MCF 10A (cell line): ENCODE results near the gene XIST. TPM values are rescaled to one million over a fixed set of nuclear protein-coding genes. Genes with fewer than 3 reads are reported as not detected.

Source experiments
- BruUV-seq: library from RNA; stranded (reverse); fragments of 400-500 nt; replicated peaks from 2 replicates; lab custom pipeline; 2021; lab: Mats Ljungman, UMichigan
- CTCF ChIA-PET: fragments of 300-600 bp; sonication (Branson Sonifier 250); formaldehyde crosslinking; extraction: SDS; loops from one replicate; lab custom pipeline; 2021; ENCODE audit warnings: antibody characterized with exemption, inconsistent platforms; lab: Yijun Ruan, JAX
- POLR2A ChIA-PET: fragments of 300-600, 350-650 bp; sonication (Branson Sonifier 250); formaldehyde crosslinking; extraction: SDS; loops from one replicate; lab custom pipeline; 2020; ENCODE audit warnings: antibody characterized with exemption, inconsistent platforms; lab: Yijun Ruan, JAX
- DNase-seq: peaks from one replicate; pipeline ENCODE4 v3.0.0-alpha.2; 2018; ENCODE audit not compliant: unreplicated experiment
- H3K27ac Mint-ChIP-seq: one replicate; pipeline ENCODE4 v1.8.0; 2022; ENCODE audit warnings: mild to moderate bottlenecking, low read depth, mixed read lengths; ENCODE audit not compliant: unreplicated experiment
- H3K27me3 Mint-ChIP-seq: one replicate; pipeline ENCODE4 v1.8.0; 2022; ENCODE audit warnings: mixed read lengths; ENCODE audit not compliant: insufficient read depth, unreplicated experiment
- H3K36me3 Mint-ChIP-seq: one replicate; pipeline ENCODE4 v1.8.0; 2022; ENCODE audit warnings: mild to moderate bottlenecking, moderate library complexity, mixed read lengths; ENCODE audit not compliant: insufficient read depth, unreplicated experiment
- H3K4me1 Mint-ChIP-seq: one replicate; pipeline ENCODE4 v1.8.0; 2022; ENCODE audit warnings: mixed read lengths; ENCODE audit not compliant: insufficient read depth, unreplicated experiment
- H3K4me3 Mint-ChIP-seq: one replicate; pipeline ENCODE4 v1.8.0; 2022; ENCODE audit warnings: mild to moderate bottlenecking, moderate library complexity, mixed read lengths; ENCODE audit not compliant: unreplicated experiment
- H3K9me3 Mint-ChIP-seq: one replicate; pipeline ENCODE4 v1.8.0; 2022; ENCODE audit warnings: mixed read lengths; ENCODE audit not compliant: unreplicated experiment
- intact Hi-C: fragments of 100-400 bp; cut with micrococcal nuclease; formaldehyde crosslinking; loops from 2 replicates; pipeline ENCODE4 v1.14.1; 2022
- total RNA-seq: library from RNA; stranded (reverse); gene quantifications from 2 replicates; pipeline ENCODE4 v1.2.3, GENCODE V29; 2022
- TF ChIP-seq, protein P1 (sequence below): fragments of 200-600 bp; IDR thresholded peaks from one replicate; pipeline ENCODE4 v1.8.0; 2022; ENCODE audit warnings: antibody characterized with exemption, mild to moderate bottlenecking; ENCODE audit not compliant: unreplicated experiment

XIST gene
- total RNA-seq, 1 experiment from 2014 or later: 310 TPM

DNA sequence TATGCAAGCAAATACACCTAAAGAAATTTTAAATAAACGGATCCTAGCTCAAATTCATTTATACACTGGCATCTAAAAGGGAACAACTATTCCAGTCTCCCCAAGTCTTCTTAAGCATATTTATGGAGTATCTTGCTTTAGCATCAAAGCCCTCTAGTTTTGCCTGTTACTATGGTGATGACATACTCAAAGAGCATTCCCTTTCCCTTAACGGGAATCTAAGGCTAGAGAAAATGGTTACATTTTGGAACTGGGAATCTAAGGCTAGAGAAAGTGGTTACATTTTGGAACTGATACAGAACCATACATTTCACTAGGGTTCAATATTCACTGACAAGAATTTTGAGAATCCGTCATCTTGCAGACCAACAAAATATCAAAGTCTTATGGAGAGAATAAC lies 18.3 kb downstream of the XIST start:
- TF ChIP-seq, protein P1, sequence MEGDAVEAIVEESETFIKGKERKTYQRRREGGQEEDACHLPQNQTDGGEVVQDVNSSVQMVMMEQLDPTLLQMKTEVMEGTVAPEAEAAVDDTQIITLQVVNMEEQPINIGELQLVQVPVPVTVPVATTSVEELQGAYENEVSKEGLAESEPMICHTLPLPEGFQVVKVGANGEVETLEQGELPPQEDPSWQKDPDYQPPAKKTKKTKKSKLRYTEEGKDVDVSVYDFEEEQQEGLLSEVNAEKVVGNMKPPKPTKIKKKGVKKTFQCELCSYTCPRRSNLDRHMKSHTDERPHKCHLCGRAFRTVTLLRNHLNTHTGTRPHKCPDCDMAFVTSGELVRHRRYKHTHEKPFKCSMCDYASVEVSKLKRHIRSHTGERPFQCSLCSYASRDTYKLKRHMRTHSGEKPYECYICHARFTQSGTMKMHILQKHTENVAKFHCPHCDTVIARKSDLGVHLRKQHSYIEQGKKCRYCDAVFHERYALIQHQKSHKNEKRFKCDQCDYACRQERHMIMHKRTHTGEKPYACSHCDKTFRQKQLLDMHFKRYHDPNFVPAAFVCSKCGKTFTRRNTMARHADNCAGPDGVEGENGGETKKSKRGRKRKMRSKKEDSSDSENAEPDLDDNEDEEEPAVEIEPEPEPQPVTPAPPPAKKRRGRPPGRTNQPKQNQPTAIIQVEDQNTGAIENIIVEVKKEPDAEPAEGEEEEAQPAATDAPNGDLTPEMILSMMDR: no peak
- no TSS peak for BruUV-seq
- CTCF ChIA-PET: no interaction called here

DNA sequence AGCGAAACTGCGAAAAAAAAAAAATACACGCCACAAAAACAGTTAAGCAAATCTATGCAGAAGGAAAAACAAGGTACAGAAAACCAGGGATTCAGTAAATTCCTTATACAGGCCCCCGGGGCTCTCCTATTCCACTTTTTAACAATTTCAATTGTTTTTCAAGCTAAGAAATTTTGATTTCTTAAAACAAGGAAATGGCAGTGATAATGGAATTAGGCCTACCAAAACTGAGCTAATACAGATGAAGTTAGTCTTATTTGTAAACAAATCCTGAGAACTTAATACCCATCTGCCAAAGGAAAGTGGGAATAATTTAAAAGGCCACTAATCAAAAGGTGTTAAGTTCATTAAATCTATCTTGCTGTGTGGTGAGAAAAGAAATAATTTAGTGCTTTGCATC lies 20.2 kb downstream of the XIST start:
- ChIA-PET CTCF (interaction anchor here (2.3 kb wide), 1 partner anchor 18 kb away, joined by 6 read pairs; no protein-coding TSS in a partner anchor), POLR2A (interaction anchor here (0.8 kb wide), 1 partner anchor 18 kb away, joined by 3 read pairs; no protein-coding TSS in a partner anchor)
- no peak overlapping the region for H3K27ac Mint-ChIP-seq
- DNase-seq: no peak
- peaks cover 16% of the 10 kb centered on the region for H3K4me1 Mint-ChIP-seq
- TF ChIP-seq, protein P1: no peak
- intact Hi-C loops: no loop called here
- no peaks in the 10 kb centered on the region for H3K27me3 Mint-ChIP-seq
- H3K9me3 Mint-ChIP-seq: no peaks in the 10 kb centered on the region
- H3K4me3 Mint-ChIP-seq: no peak overlapping the region
- BruUV-seq: no TSS peak
- peaks cover 70% of the 10 kb centered on the region for H3K36me3 Mint-ChIP-seq

More for the DNA sequence above, 18.3 kb downstream of the XIST start:
- Mint-ChIP-seq H3K36me3 (peaks cover 56% of the 10 kb centered on the region), H3K4me1 (peaks cover 8% of the 10 kb centered on the region), H3K27ac (no peak overlapping the region), H3K9me3 (no peaks in the 10 kb centered on the region), H3K27me3 (no peaks in the 10 kb centered on the region), H3K4me3 (no peak overlapping the region)
- intact Hi-C loops: no loop called here
- POLR2A ChIA-PET: no interaction called here
- DNase-seq: no peak

DNA sequence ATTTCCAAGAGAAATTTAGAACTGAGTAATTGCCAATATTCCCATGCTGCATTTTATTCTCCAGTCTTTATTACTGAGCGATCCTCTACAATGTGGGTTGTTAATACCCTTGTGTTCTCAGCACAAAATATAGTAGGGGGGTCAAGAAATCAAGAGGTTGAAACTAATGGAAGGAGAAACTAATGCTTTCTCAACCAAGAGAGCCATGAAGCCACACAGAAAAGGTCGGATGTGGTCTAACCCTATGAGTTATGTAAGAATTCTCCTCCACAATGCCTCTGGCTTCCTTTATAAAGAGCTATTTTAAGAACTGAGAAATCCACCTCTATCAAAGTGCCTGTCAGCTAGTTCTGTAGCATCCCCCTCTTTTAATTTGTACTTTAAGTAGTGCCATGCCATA lies 21.0 kb downstream of the XIST start:
- Mint-ChIP-seq H3K4me3 (no peak overlapping the region), H3K27ac (no peak overlapping the region), H3K27me3 (no peaks in the 10 kb centered on the region), H3K4me1 (peaks cover 16% of the 10 kb centered on the region), H3K9me3 (no peaks in the 10 kb centered on the region), H3K36me3 (peaks cover 72% of the 10 kb centered on the region)
- TF ChIP-seq, protein P1: no peak
- CTCF ChIA-PET: interaction anchor here (0.7 to 2.3 kb wide), 2 partner anchors 19 to 551 kb away, joined by 3 to 6 read pairs; no protein-coding TSS in a partner anchor
- no TSS peak for BruUV-seq
- POLR2A ChIA-PET: no interaction called here
- DNase-seq: no peak
- intact Hi-C loops: no loop called here

DNA sequence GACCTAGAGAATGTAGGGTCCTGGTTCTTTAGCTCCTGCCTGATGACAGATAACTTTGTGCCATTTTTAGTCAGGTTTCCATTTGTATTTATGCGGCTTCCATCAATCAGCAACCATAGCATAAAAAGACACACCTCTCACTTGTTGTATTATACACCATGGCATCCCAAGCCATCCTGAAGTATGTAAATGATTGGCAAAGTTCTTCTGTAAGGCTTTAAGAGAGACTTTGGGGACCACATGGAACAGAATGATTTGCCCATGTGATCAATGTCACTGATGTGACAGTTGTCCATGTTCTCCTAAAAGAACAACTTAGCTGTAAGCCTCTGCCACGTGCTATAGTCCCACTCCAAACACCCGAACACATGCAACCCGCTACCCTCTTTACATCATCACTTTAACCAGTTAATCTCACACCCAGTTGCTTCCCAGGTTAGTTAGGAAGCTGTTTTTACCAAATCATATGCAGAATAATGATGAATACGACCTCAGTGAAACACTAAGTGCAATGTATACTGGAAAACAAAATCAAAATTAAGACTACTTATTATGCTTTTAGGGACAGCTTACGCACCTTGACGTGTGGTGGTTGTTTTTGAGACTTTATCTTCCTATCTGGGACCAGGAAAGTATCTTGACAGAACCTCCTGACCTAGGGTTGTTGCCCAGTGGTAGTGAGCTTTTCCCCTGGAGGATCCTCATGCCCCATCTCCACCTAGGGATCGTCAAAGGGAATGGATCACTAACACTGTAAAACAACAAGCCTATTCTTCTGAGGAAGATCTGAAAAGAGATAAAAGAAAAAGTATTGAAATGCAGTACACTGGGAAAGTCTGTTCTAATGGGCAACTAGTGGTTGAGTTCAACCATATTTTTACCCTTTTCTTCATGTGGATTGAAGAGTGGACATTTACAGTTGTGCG lies 21.8 kb downstream of the XIST start:
- Mint-ChIP-seq H3K27me3 (no peaks in the 10 kb centered on the region), H3K9me3 (no peaks in the 10 kb centered on the region), H3K27ac (no peak overlapping the region), H3K4me1 (peaks cover 16% of the 10 kb centered on the region), H3K4me3 (no peak overlapping the region), H3K36me3 (peaks cover 78% of the 10 kb centered on the region)
- no TSS peak for BruUV-seq
- DNase-seq: no peak
- intact Hi-C loops: no loop called here
- TF ChIP-seq, protein P1: no peak
- POLR2A ChIA-PET: no interaction called here
- CTCF ChIA-PET: interaction anchor here (0.7 to 2.3 kb wide), 4 partner anchors 19 to 552 kb away, joined by 3 to 6 read pairs (median 4); no protein-coding TSS in a partner anchor
